Measurements from ENCODE around the gene NOX5.

NOX5 gene

GRCh38 chr15:69025320-69025719 is 10.8 kb downstream of the NOX5 start:
- DNase-seq = no peak

GRCh38 chr15:69026355-69026754 is 11.9 kb downstream of the NOX5 start:
- no peak for DNase-seq

- DNase-seq = no peak
These were observed 13.6 kb downstream of the NOX5 start for GRCh38 chr15:69027976-69028518.

GRCh38 chr15:69031013-69032001 is 16.8 kb downstream of the NOX5 start:
- DNase-seq = peak; percentile 1

- no peak for DNase-seq
These were observed 17.5 kb downstream of the NOX5 start for GRCh38 chr15:69032031-69032430.

- DNase-seq = no peak
These were observed 18.3 kb downstream of the NOX5 start for GRCh38 chr15:69032703-69033373.

GRCh38 chr15:69034352-69034751 is 19.9 kb downstream of the NOX5 start:
- no peak for DNase-seq

GRCh38 chr15:69035205-69035917 is 20.9 kb downstream of the NOX5 start:
- DNase-seq = no peak

- DNase-seq = no peak
These were observed 21.4 kb downstream of the NOX5 start for GRCh38 chr15:69035918-69036258.

GRCh38 chr15:69036826-69037225 is 22.3 kb downstream of the NOX5 start:
- DNase-seq = no peak

GRCh38 chr15:69037482-69037881 is 23.0 kb downstream of the NOX5 start:
- DNase-seq = no peak

- no peak for DNase-seq
These were observed 23.5 kb downstream of the NOX5 start for GRCh38 chr15:69037977-69038376.

GRCh38 chr15:69038508-69038907 is 24.0 kb downstream of the NOX5 start:
- no peak for DNase-seq

GRCh38 chr15:69039516-69040225 is 25.2 kb downstream of the NOX5 start:
- no peak for DNase-seq

GRCh38 chr15:69042531-69042930 is 28.0 kb downstream of the NOX5 start:
- no peak for DNase-seq

GRCh38 chr15:69045802-69046201 is 31.3 kb downstream of the NOX5 start:
- DNase-seq = no peak

- no peak for DNase-seq
These were observed 32.3 kb downstream of the NOX5 start for GRCh38 chr15:69046781-69047180.

GRCh38 chr15:69049976-69050375 is 35.5 kb downstream of the NOX5 start:
- no peak for DNase-seq

GRCh38 chr15:69055251-69055650 is 40.8 kb downstream of the NOX5 start:
- no peak for DNase-seq

- DNase-seq = no peak
These were observed 41.9 kb downstream of the NOX5 start for GRCh38 chr15:69056365-69056764.

GRCh38 chr15:69058830-69059556 is 44.5 kb downstream of the NOX5 start:
- peak; percentile 56 for DNase-seq

GRCh38 chr15:69059557-69059943 is 45.1 kb downstream of the NOX5 start:
- DNase-seq = no peak

Measured in activated T-cell treated with anti-CD3 and anti-CD28 coated beads for 4 hours (primary cell).